ENCODE results near the gene MPRIP.

Gene MPRIP

DNA sequence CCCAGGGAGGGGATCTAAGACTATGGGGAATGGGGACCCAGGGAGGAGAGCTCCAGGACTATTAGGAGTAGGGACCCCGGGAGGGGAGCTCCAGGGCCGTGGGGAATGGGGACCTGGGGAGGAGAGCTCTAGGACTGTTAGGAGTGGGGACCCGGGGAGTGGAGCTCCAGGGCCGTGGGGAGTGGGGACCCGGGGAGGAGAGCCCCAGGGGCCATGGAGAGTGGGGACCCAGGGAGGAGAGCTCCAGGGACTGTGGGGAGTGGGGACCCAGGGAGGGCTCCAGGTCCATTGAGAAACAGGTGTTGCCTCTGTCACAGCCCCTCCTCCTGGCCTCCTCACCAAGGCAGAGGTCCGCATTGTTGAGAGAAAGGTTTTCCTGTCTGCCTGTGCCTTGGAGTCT, 16.0 kb downstream of the MPRIP start:
- no peak overlapping the region for H4K8ac ChIP-seq (ENCODE audit: low read depth, low read length)

GRCh38 chr17:17059301-17059890, 17.1 kb downstream of the MPRIP start:
- no peak overlapping the region for H3K4me3 ChIP-seq (ENCODE audit: low read depth, low read length)

More for the DNA sequence above, 16.0 kb downstream of the MPRIP start:
- H2AK5ac ChIP-seq (ENCODE audit: low read length), result no peak overlapping the region
- no peak overlapping the region for H3K27ac ChIP-seq (ENCODE audit: low read depth, low read length)
- no peak overlapping the region for H3K18ac ChIP-seq (ENCODE audit: low read length)
- no peak overlapping the region for H3K4me2 ChIP-seq (ENCODE audit: low read length)
- no peak overlapping the region for H3K23ac ChIP-seq (ENCODE audit: low read length)
- H4K91ac ChIP-seq (ENCODE audit: low read depth, low read length), result no peak overlapping the region
- no peak overlapping the region for H3K9ac ChIP-seq (ENCODE audit: low read length)
- H4K12ac ChIP-seq (ENCODE audit: low read depth, low read length), result no peak overlapping the region
- H2AFZ ChIP-seq (ENCODE audit: insufficient read depth, low read length, poor library complexity), result no peak overlapping the region
- no peak overlapping the region for H3K14ac ChIP-seq (ENCODE audit: low read length)
- H3K27me3 ChIP-seq (ENCODE audit: insufficient read depth, low read length), result no peaks in the 10 kb centered on the region
- no peak overlapping the region for H2BK120ac ChIP-seq (ENCODE audit: insufficient read depth, low read length, poor library complexity)
- DNase-seq, result no peak
- WGBS (ENCODE audit: extremely low coverage, insufficient coverage, insufficient read length), result no CpG with 5 or more reads among the region's 6 CpGs
- peaks cover 14% of the 10 kb centered on the region for H3K79me2 ChIP-seq (ENCODE audit: control insufficient read depth, insufficient read depth, low read length, poor library complexity)
- H3K4me3 ChIP-seq (ENCODE audit: low read depth, low read length), result no peak overlapping the region
- peaks cover 29 to 38% of the 10 kb centered on the region in 2 experiments for H3K36me3 ChIP-seq (ENCODE audit: control insufficient read depth in 1 of 2, insufficient read depth in 2 of 2, low read length in 2 of 2)
- no peak overlapping the region for H3K4ac ChIP-seq (ENCODE audit: low read depth, low read length)
- H3K79me1 ChIP-seq (ENCODE audit: low read length), result no peaks in the 10 kb centered on the region
- H3K4me1 ChIP-seq (ENCODE audit: control insufficient read depth in 1 of 2, insufficient read depth in 2 of 2, low read length in 2 of 2), result peaks cover 5% of the 10 kb centered on the region in 2 experiments
- H2BK12ac ChIP-seq (ENCODE audit: low read length), result no peak overlapping the region
- H3K9me3 ChIP-seq (ENCODE audit: insufficient read depth, low read depth, low read length), result peaks cover 1% of the 10 kb centered on the region
- H2BK5ac ChIP-seq (ENCODE audit: low read depth, low read length, poor library complexity), result no peak overlapping the region

DNA sequence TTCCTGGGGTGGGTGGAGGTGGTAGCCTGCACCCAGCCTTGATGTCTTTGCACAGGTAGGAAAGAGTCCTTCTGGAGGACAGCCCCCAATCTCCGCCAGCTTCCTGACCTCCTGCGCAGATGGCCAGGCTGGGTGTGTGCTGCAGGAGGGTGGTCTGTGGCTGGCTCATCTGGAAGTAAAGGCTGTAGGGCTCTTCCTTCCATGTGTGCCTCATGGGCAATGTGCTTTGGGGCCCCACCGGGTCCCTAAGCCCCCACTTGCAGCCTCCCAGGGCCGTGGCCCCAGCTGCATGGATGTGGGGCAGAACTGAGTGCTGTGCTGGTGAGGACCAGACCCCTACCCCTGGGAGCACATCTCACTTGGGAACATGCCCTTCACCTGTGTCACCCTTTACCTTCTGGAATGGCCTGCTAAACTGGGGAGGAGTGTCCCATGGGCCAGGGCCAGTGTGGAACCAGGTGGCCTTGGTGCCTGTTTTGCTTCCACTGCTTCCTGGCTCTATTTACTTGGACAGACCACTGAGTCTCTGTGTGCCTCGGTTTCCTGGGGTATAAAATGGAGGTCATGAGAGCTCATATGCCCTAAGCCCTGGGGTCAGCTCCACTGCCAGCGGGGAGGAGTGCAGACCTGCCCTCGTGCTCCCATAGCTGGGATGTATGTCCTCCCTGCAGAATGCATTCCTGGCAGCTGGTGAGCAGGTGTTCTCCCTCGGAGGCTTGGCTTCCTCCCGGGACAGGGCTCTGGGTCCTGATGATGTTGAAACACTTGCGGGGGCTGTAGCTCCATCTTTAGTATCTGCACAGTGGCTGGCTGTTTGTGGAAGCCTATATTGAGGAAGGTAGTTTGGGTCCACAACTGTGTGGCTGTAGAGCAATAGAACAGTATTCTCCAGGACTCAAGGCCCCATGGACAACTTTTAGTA, 18.0 kb downstream of the MPRIP start:
- H3K79me2 ChIP-seq (ENCODE audit: control insufficient read depth, insufficient read depth, low read length, poor library complexity), result peaks cover 10% of the 10 kb centered on the region
- no peak overlapping the region for H2BK5ac ChIP-seq (ENCODE audit: low read depth, low read length, poor library complexity)
- H3K27me3 ChIP-seq (ENCODE audit: insufficient read depth, low read length), result no peaks in the 10 kb centered on the region
- no peak overlapping the region for H3K4me2 ChIP-seq (ENCODE audit: low read length)
- H4K8ac ChIP-seq (ENCODE audit: low read depth, low read length), result no peak overlapping the region
- peaks cover 29 to 39% of the 10 kb centered on the region in 2 experiments for H3K36me3 ChIP-seq (ENCODE audit: control insufficient read depth in 1 of 2, insufficient read depth in 2 of 2, low read length in 2 of 2)
- no peak overlapping the region for H2AK5ac ChIP-seq (ENCODE audit: low read length)
- no peak overlapping the region for H4K12ac ChIP-seq (ENCODE audit: low read depth, low read length)
- peak overlapping the region; percentile 12 for H3K4ac ChIP-seq (ENCODE audit: low read depth, low read length)
- H2BK120ac ChIP-seq (ENCODE audit: insufficient read depth, low read length, poor library complexity), result no peak overlapping the region
- no peak overlapping the region for H3K14ac ChIP-seq (ENCODE audit: low read length)
- H2AFZ ChIP-seq (ENCODE audit: insufficient read depth, low read length, poor library complexity), result no peak overlapping the region
- no peak overlapping the region for H3K27ac ChIP-seq (ENCODE audit: low read depth, low read length)
- no peak overlapping the region for H3K23ac ChIP-seq (ENCODE audit: low read length)
- H3K9me3 ChIP-seq (ENCODE audit: insufficient read depth, low read depth, low read length), result peaks cover 1% of the 10 kb centered on the region
- DNase-seq, result no peak
- H4K91ac ChIP-seq (ENCODE audit: low read depth, low read length), result no peak overlapping the region
- H3K79me1 ChIP-seq (ENCODE audit: low read length), result no peaks in the 10 kb centered on the region
- H3K4me1 ChIP-seq (ENCODE audit: control insufficient read depth in 1 of 2, insufficient read depth in 2 of 2, low read length in 2 of 2), result peaks cover 5% of the 10 kb centered on the region in 2 experiments
- H3K18ac ChIP-seq (ENCODE audit: low read length), result no peak overlapping the region
- WGBS (ENCODE audit: extremely low coverage, insufficient coverage, insufficient read length), result no CpG with 5 or more reads among the region's 10 CpGs
- no peak overlapping the region for H3K9ac ChIP-seq (ENCODE audit: low read length)
- H3K4me3 ChIP-seq (ENCODE audit: low read depth, low read length), result no peak overlapping the region
- H2BK12ac ChIP-seq (ENCODE audit: low read length), result no peak overlapping the region

More at GRCh38 chr17:17059301-17059890, 17.1 kb downstream of the MPRIP start:
- DNase-seq, result no peak
- Histone ChIP-seq H3K27me3 (ENCODE audit: insufficient read depth, low read length) (no peaks in the 10 kb centered on the region), H3K4me2 (ENCODE audit: low read length) (no peak overlapping the region), H3K27ac (ENCODE audit: low read depth, low read length) (no peak overlapping the region), H3K23ac (ENCODE audit: low read length) (no peak overlapping the region), H4K91ac (ENCODE audit: low read depth, low read length) (no peak overlapping the region), H2BK120ac (ENCODE audit: insufficient read depth, low read length, poor library complexity) (no peak overlapping the region), H3K18ac (ENCODE audit: low read length) (no peak overlapping the region), H4K12ac (ENCODE audit: low read depth, low read length) (no peak overlapping the region), H3K79me1 (ENCODE audit: low read length) (no peaks in the 10 kb centered on the region), H2AFZ (ENCODE audit: insufficient read depth, low read length, poor library complexity) (no peak overlapping the region), H2BK5ac (ENCODE audit: low read depth, low read length, poor library complexity) (no peak overlapping the region), H2BK12ac (ENCODE audit: low read length) (no peak overlapping the region), H3K9ac (ENCODE audit: low read length) (no peak overlapping the region), H3K14ac (ENCODE audit: low read length) (no peak overlapping the region), H4K8ac (ENCODE audit: low read depth, low read length) (no peak overlapping the region), H2AK5ac (ENCODE audit: low read length) (no peak overlapping the region), H3K4me1 (ENCODE audit: control insufficient read depth in 1 of 2, insufficient read depth in 2 of 2, low read length in 2 of 2) (peaks cover 5% of the 10 kb centered on the region in 2 experiments), H3K4ac (ENCODE audit: low read depth, low read length) (peak overlapping the region; percentile 26), H3K36me3 (ENCODE audit: control insufficient read depth in 1 of 2, insufficient read depth in 2 of 2, low read length in 2 of 2) (peaks cover 29 to 41% of the 10 kb centered on the region in 2 experiments), H3K79me2 (ENCODE audit: control insufficient read depth, insufficient read depth, low read length, poor library complexity) (peaks cover 12% of the 10 kb centered on the region), H3K9me3 (ENCODE audit: insufficient read depth, low read depth, low read length) (peaks cover 1% of the 10 kb centered on the region)
- WGBS (ENCODE audit: extremely low coverage, insufficient coverage, insufficient read length), result no CpG with 5 or more reads among the region's 10 CpGs

DNA sequence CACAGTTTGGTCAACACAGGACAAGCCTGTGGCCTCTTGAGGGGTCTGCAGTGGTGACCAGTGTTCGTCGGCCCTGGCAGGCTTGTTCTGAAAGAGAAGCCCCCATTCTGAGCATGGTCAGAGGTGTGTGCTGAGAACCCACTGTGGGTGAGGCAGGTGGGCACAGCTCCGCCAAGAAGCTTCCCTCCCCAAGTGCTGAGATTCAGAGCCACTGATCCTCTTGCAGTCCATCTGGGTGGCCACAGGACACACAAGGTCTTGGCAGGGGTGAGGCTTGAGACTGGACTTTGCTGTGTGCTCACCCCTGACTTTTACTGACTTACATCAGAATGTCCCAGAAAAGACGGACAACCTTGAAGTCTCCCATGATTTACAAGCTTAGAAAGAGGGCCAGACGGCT, 18.7 kb downstream of the MPRIP start:
- H3K9me3 ChIP-seq (ENCODE audit: insufficient read depth, low read depth, low read length), result peaks cover 1% of the 10 kb centered on the region

More for the DNA sequence above, 18.7 kb downstream of the MPRIP start:
- DNase-seq, result no peak
- no peak overlapping the region for H2AFZ ChIP-seq (ENCODE audit: insufficient read depth, low read length, poor library complexity)
- no peak overlapping the region for H3K27ac ChIP-seq (ENCODE audit: low read depth, low read length)
- H3K27me3 ChIP-seq (ENCODE audit: insufficient read depth, low read length), result no peaks in the 10 kb centered on the region
- no peak overlapping the region for H3K4me2 ChIP-seq (ENCODE audit: low read length)
- H4K8ac ChIP-seq (ENCODE audit: low read depth, low read length), result no peak overlapping the region
- H3K23ac ChIP-seq (ENCODE audit: low read length), result no peak overlapping the region
- peak overlapping the region; percentile 26 for H3K4ac ChIP-seq (ENCODE audit: low read depth, low read length)
- peaks cover 2 to 5% of the 10 kb centered on the region in 2 experiments for H3K4me1 ChIP-seq (ENCODE audit: control insufficient read depth in 1 of 2, insufficient read depth in 2 of 2, low read length in 2 of 2)
- no peak overlapping the region for H2BK120ac ChIP-seq (ENCODE audit: insufficient read depth, low read length, poor library complexity)
- no peak overlapping the region for H3K4me3 ChIP-seq (ENCODE audit: low read depth, low read length)
- no peak overlapping the region for H3K9ac ChIP-seq (ENCODE audit: low read length)
- H2BK5ac ChIP-seq (ENCODE audit: low read depth, low read length, poor library complexity), result no peak overlapping the region
- H4K91ac ChIP-seq (ENCODE audit: low read depth, low read length), result no peak overlapping the region
- H3K79me2 ChIP-seq (ENCODE audit: control insufficient read depth, insufficient read depth, low read length, poor library complexity), result peaks cover 6% of the 10 kb centered on the region
- no peak overlapping the region for H3K14ac ChIP-seq (ENCODE audit: low read length)
- no peak overlapping the region for H4K12ac ChIP-seq (ENCODE audit: low read depth, low read length)
- H2AK5ac ChIP-seq (ENCODE audit: low read length), result no peak overlapping the region
- H2BK12ac ChIP-seq (ENCODE audit: low read length), result no peak overlapping the region
- H3K18ac ChIP-seq (ENCODE audit: low read length), result no peak overlapping the region
- no peaks in the 10 kb centered on the region for H3K79me1 ChIP-seq (ENCODE audit: low read length)
- no CpG with 5 or more reads among the region's 5 CpGs for WGBS (ENCODE audit: extremely low coverage, insufficient coverage, insufficient read length)
- peaks cover 27 to 38% of the 10 kb centered on the region in 2 experiments for H3K36me3 ChIP-seq (ENCODE audit: control insufficient read depth in 1 of 2, insufficient read depth in 2 of 2, low read length in 2 of 2)

All from trophoblast cell (in vitro differentiated cells and primary cell).